ENCODE results near the gene MSRB1.
"Not testable (repeated sequence)": the region's sequence is repeated elsewhere in the genome, so short reads cannot be mapped to it uniquely, and the experiment has no call there.

MSRB1 gene

DNA sequence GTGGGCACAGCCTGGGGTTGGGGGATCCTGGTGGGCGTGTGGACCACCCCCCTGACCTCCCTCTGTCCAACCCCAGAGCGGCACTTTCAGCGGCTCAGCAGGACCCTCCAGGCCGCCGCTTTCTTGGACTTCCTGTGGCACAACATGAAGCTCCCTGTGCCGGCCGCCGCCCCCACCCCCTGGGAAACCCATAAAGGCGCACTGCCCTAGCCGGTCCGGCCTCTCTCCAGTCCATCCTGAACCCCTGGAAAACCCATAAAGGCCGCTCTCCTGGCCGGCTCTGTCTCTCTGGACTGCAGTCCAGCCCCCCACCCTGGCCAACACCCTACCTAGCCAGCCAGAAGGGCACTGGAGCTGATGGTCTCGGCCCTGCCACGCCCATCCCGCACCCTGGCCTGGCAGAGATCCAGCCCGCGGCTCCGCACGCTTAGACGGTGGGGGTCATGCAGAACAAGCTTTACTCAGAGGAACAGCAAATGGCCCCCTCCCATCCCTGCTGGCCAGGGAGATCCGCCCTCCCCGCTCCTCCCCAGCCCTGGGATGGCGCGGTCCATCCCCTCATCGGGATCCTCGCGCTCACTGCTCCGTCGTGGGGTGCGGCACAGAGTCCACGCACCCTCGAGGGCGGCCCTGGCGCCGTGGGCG, 35.6 kb upstream of the MSRB1 start:
- DNase-seq: no peak

DNA sequence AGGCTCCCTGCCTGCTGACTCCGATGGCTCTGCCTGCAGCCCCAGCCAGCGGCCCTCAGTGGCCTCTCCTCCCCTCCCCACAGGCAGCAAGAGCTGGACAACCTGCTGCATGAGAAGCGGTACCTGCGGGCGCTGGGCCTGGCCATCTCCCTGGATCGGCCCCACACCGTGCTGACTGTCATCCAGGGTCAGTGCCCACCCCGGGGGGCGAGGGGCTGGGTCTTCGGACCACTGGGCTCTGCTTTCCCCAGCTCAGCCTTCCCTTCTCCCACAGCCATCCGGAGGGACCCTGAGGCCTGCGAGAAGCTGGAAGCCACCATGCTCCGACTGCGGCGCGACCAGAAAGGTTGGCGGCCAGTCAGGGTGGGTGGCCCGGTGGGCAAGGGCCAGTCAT, 34.9 kb upstream of the MSRB1 start:
- no peak for DNase-seq

DNA sequence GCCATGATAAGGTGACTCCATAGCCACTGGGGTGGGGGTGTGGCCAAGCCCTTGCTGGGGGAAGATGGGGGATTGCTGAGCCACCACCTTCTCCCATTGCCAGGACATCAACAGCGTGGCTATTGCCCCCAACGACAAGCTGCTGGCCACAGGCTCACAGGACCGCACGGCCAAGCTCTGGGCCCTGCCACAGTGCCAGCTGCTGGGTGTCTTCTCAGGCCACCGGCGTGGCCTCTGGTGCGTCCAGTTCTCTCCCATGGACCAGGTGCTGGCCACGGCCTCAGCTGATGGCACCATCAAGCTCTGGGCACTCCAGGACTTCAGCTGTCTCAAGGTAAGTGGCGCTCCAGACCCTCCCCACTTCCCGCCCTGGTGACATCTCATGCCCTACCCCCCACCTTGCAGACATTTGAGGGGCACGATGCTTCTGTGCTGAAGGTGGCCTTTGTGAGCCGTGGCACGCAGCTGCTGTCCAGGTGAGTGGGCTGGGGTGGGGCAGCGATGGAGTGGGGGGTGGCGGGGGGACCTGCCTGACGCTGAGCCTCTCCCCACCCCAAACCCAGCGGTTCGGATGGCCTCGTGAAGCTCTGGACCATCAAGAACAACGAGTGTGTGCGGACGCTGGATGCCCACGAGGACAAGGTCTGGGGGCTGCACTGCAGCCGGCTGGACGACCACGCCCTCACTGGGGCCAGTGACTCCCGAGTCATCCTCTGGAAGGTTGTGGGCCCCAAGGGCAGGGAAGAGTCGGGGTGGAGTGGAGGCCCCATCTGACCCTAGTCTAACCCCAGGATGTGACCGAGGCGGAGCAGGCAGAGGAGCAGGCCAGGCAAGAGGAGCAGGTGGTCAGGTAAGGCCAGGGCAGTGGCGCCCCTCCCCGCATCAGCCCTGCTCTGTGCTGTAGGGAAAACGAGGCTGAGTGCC, 34.2 kb upstream of the MSRB1 start:
- DNase-seq: no peak

DNA sequence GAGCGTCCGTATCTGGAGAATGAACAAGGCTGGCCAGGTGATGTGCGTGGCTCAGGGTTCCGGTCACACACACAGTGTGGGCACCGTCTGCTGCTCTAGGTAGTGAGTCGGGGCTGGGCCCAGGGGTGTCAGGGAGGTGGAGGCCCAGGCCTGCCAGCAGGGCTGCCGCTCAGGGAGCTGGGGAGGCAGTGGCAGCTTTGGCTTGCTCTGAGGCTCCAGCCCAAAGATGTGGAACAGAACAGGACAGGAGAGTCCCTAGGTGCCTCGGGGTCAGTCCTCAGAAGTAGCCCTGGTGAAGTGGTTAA, 33.2 kb upstream of the MSRB1 start:
- no peak for DNase-seq

DNA sequence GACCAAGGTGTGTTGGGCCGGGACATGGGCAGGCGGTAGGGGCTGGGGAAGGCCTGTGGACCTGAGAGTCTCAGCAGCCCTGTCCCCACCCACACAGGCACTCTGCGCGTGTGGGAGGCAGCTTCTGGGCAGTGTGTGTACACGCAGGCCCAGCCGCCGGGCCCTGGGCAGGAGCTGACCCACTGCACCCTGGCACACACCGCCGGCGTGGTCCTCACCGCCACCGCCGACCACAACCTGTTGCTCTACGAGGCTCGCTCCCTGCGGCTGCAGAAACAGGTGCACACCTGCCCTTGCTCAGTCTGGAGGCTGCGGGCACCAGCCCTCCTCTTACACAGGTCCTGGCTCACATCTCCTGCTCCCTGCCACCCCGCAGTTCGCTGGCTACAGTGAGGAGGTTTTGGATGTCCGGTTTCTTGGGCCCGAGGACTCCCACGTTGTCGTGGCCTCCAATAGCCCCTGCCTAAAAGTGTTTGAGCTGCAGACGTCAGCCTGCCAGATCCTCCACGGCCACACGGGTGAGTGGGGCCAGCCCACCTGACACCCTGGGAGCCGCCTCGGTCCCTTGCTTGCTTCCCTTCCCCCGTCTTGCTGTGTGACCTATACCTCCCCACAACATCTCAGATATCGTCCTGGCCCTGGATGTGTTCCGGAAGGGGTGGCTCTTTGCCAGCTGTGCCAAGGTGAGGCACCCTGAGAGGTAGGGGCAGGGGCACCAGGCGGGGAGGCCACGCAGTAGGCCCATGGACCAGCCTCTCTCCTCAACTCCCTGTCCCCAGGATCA, 32.6 kb upstream of the MSRB1 start:
- DNase-seq: no peak

DNA sequence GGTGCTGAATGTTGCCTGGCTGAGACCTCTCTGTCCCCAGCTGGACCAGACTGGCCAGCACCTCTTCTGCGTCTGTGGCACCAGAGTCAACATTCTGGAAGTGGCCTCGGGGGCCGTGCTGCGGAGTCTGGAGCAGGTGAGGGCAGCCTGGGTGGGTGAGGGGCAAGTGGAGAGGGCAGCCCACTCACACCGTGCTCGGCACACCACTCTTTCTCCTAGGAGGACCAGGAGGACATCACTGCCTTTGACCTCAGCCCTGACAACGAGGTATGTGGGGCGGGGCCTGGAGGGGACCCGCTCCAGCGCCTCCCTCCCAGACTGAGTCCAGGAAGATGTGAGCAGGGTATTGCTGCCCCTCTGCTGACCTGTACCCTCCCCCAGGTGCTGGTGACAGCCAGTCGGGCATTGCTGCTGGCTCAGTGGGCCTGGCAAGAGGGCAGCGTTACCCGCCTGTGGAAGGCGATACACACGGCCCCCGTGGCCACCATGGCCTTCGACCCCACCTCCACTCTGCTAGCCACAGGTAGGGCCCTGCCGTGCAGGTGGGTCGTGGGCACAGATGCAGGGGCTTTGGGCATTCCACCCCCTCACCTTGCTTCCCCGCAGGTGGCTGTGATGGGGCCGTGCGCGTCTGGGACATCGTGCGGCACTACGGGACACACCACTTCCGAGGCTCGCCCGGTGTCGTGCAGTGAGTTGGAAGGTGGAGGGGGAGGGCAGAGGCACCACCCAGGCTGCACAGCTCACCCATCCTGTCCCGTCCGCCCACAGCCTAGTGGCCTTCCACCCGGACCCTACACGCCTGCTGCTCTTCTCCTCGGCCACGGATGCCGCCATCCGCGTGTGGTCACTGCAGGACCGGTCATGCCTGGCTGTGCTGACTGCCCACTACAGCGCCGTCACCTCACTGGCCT, 31.4 kb upstream of the MSRB1 start:
- no peak for DNase-seq

DNA sequence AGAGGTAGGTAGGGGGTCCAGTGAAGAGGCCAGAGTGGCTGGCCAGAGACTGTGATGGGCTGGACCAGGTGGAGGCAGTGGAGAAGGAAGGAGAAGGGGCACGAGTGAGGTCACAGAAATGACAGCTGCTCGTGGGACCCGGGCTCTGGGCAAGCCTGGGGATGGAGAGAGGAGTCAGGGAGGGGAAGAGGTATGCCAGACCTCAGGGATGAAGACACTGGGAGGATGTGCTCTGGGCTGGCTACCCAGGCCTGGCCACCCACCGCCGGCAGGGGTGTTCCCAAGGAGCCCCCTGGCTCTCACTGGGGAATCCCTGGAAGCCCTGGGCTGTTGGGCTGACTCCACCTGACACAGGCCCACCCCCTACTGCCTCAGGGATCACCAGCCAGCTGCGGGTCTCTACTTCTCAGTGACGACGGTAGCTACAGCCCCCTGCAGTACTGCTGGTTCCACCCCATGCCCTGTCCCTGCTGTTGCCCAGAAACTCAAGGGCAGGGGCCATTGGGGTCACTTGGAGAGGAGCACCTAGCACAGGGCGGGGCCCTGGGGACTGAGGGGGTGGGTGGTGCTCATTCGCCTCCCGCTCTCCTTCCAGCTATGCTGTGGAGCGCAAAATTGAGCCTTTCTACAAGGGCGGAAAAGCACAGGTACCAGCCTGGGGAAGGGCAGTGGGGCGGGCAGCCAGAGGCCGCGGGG, 30.6 kb upstream of the MSRB1 start:
- no peak for DNase-seq

DNA sequence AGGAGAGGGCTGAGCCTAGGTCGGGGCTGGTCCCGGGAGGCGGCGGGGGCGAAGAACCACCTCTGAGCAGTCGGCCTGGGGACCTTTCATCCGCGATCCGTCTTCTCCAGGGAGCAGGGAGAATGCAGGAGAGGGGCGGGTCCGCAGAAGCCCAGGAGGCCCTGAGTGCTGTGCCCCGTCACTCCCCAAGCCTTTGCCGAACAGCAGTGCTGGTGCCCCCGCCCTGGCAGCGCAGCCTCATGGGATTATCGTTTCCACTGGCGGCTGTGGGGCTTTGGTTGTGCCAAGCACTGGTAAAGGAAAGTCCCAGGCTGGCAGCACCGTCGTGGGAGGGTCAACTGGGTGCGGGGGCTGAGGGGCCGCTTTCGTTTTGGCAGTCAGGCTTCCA, 29.5 kb upstream of the MSRB1 start:
- no peak for DNase-seq

DNA sequence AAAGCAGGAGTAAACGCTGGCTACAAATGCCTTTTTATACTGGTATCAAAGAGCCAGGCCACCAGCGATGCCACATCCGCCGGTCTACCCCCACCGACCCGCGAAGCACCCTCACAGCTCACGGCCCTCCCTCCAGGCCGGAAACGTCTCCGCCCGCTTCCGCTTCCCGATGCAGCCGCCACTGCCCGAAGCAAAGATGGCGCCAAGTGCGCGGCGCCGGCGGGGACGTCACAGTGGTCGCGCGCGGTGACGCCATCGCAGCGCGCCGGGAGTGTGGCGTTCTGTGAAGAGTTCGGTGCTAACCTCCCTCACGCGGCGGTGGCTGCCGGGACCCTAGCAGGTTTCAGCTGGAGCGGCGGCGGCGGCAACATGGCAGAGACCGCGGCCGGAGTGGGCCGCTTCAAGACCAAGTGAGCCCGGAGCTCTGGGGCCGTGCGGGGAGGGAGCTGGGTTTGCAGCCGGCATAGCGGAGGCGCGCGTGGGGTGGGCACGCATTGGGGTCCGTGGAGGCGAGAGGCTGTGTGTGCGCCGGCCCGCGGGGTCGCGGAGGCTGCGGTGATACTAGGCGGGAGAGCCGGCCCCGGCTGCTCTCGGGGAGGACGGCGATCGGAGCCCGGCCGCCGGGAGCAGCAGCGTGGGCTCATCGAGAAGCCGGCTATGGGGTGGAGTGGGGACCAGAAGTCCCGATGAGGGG, 28.9 kb upstream of the MSRB1 start, which contains the start of gene TBL3:
Gene TBL3, plus strand, starts transcription at position 258 of the 694 bp plus-strand sequence. Its CDS starts 112 bp downstream, at position 370.
- DNase-seq: peak; percentile 91 to 93

DNA sequence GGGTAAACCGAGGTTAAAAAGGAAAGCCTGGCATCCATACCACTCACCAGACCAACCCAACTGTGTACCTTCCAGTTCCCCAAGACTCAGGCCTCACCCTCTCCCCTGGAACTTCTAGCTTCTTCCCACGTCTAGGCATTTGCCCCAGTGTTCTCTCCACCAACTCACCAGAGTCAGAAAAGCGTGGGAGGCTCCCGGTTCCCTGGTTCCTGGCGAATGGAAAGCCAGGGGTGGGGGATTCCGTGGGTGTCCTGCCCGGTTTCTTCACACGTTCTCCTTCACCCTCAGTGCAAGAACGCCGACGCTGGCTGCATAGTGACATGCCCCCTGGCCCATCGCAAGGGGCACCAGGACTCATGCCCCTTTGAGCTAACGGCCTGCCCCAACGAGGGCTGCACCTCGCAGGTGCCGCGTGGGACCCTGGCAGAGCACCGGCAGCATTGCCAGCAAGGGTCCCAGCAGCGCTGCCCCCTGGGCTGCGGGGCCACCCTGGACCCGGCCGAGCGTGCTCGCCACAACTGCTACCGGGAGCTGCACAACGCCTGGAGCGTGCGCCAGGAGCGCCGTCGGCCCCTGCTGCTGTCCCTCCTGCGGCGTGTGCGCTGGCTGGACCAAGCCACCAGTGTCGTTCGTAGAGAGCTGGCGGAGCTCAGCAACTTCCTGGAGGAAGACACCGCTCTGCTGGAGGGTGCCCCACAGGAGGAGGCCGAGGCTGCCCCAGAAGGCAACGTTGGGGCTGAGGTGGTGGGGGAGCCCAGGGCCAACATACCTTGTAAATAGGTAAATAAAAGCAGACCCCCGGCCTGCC, 25.4 kb upstream of the MSRB1 start:
- no peak for DNase-seq

DNA sequence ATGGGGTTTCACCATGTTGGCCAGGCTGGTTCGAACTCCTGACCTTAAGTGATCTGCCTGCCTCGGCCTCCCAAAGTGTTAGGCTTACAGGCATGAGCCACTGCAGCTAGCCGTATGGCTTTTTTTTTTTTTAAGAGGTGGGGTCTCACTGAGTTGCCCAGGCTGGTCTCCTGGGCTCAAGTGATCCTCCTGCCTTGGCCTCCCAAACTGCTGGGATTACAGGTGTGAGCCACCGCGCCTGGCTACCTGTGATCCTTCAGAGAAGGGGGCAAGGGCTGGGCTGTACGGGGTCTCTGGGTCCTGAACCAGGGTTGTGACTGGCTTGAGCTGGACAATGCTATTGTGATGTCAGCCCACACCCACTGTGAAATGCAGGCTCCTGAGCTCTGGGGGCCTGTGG, 23.5 kb upstream of the MSRB1 start, which contains the start of gene RNF151:
Gene RNF151, plus strand, starts transcription at position 397 of the 400 bp plus-strand sequence. CDS start 26 bp downstream, outside the sequence.
- DNase-seq: no peak

DNA sequence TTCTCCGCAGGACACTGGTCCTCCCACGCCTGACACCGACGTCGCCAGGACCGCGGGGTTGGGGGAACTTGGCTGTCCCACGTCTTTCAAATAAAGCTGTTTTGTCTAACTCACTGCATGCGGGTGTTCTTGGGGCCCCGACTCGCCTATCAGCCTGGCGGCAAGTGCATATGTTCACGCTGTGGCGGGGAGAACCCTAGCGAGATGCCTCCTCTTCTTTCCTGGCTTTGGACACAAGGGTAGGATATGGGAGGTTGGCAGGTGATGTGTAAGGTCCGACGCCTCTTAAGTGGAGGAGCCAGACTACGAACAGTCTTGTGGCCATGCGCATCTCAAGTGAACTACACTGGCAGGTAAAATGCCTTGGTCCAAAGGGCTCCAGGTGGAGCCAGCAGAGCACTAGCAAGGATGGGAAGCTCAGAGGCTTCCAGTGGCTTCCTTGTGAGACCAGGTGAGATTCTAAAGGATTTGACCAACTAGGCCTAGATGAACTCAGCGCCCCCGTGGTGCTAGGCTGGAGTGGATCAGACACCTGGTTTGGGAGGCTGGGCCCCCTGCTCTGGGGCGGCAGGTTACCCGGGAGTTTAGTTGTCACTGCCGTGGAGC, 22.5 kb upstream of the MSRB1 start:
- no peak for DNase-seq

DNA sequence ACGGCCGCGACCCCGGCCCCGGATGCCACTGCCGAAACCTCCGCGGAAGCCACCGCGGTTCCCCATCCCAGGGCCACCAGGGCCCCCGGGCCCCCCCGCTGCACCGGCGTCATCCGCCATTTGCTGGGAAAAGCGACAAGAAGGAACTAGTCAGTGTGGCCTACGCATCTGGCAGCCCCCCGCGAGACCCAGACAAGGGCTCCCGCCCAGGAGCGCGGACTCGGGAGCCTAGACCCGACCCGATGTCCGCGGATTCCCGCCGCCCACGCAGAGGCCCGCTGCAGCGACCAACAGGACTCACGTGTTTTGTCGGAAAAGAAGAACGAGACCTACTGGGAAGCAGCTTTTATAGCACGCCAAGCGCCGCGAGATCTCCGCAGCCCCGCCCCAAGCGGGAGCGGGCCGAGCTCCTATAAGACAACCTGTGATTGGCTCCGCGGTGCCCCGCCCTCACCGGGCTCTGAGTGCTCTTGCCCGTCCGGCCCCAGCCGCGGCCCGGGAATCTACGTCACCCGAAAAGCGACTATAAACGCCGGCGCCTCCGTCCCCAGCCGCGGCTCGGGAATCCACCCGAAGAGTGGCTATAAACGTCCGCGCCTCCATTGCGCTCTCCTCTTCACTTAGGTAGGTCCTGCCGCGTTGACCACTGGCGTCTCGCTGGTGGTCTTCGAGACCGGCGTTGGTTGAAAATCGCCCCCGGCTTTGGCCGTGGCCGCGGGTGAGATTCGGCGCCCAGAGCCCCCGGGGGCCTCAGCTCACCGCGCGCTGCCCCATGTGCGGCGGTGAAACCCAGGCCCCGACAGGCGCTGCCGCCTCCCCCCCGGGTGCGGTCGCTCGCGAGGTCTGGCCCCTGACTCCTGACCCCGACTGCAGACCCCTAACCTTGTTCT, 21.8 kb upstream of the MSRB1 start, which contains the start of gene RPS2:
Gene RPS2, minus strand, starts transcription at position 321 of the 890 bp plus-strand sequence. Its CDS starts 201 bp downstream, at position 120.
- peak; percentile 96 to 99 for DNase-seq

DNA sequence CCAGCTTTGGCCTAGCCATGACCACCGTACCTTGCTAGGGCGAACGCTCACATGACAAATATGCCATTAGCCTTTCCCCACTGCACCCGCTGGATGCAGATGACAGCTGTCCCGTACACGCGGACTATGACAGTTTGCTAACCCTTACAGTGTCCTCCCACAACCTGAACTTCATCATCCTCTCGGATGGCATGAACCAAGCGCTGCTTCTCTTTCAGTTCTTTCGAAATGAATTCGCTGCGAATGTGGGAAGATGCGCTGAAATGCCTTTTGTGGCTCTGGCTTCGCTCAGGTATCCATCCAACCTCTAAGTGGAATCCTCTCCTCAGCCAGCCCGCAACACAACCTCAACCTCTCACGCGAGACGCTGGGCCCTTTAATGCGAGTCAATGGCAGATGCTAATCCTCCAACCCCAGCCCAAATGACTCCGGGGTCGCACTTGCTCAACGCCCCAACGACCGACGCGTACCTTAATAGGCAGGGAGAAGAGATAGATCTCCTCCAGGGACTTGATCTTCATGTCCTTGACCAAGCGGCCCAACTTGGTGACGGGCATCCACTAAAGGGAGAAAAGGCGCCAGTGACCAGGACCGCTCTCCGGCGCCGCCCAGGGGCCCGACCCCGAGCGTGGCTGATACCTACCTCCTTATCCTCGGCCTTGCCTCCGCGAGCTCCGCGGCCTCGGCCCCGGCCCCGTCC, 21.0 kb upstream of the MSRB1 start:
- no peak for DNase-seq

DNA sequence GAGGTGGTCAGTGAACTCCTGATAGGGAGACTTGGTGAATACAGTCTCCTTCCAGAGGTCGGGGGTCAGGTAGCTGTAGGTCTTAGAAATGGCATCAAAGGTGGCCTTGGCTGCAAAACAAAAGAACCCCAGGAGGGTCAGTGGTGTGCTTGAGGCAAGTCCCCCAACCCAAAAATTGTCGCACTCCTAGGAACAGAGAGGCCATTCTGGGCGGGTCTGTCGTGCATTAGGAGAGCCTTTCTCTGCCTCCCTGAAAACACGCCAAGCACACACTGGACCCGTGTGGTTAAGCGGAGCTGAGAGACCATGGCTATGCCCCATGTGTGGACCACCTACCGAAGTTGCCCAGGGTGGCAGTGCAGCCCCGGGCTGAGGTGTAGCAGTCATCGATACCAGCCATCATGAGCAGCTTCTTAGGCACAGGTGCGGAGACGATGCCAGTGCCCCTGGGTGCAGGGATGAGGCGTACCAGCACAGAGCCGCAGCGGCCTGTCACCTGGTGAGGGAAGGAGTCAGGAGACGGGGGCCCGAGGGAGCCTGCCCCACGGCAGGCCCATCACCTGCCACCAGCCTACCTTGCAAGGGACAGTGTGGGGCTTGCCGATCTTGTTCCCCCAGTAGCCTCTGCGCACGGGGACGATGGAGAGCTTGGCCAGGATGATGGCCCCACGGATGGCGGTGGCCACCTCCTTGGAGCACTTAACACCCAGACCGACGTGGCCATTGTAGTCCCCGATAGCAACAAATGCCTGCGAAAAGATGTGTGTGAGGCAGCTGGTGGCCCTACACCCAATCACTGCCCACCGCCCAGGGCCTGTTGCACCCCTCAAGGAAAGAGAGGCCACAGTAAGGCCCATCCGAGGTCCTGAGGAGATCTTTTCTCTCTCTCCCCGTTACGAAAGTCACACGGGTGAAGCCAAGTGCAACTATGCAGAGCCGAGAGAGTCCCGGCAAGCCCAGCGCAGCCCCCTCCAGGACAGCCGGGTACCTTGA, 19.5 kb upstream of the MSRB1 start:
- DNase-seq: not testable (repeated sequence)

DNA sequence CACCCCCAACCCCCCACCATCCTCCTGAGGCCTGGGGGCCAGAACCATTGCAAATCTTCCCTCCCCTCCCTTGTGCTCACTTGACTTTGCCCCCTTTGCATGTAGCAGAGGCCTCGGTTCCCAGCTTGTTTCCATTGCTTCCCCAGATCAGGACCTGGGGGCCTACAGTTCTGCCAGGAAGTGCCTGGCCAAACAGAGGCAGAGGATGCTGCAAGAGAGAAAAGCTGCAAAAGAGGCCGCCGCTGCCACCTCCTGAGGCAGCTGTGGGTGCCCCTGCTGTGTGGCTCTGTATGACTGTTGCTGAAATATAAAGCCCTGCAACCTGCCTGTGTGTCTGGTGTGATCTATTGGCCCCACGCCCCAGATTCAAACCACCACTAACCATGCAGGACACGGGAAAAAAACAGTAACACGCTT, 18.7 kb upstream of the MSRB1 start:
- no peak for DNase-seq

Data from bone marrow (tissue), 2 donors.